SH-SY5Y (cell line): Measurements from ENCODE around the gene IL4R.

Source experiments
- GATA2 ChIP-seq: IDR thresholded peaks from 2 replicates; pipeline ENCODE4 v1.6.1; 2011; ENCODE audit warnings: mild to moderate bottlenecking, low read depth, low read length
- GATA3 ChIP-seq: IDR thresholded peaks from 2 replicates; pipeline ENCODE4 v1.6.1; 2011; ENCODE audit warnings: low read depth, mild to moderate bottlenecking, low read length, moderate library complexity

DNA sequence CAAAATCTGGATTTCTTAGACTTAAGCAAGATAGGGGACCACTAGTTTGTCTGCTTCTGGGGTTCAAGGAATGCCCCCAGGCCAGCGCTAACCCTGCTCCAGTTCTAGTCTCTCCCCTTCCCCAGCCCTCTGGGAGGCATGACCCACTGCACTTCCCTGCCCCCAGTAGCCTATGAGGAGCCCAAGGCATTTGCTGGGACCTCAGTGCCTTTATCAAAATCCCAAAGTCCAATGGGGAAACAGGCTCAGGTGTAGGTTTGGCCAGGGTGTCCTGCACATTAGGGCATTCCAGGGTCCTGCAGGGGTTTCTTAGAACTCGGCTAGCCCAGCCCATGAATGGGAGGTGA, 1.2 kb downstream of the IL4R start:
- TF ChIP-seq GATA3 (no peak), GATA2 (no peak)
